Measurements from ENCODE around the gene A2M. TPM values are rescaled to one million over a fixed set of nuclear protein-coding genes. Genes with fewer than 3 reads are reported as not detected.

The A2M gene
- total and polyA plus RNA-seq, 10 of the 15 experiments (the other 5 are each of a cell fraction or from before 2014, with no cell fraction given), result 0.03 to 3.5 (median 0.20) TPM; not detected in 5

GRCh38 chr12:9108504-9109212, 7.1 kb downstream of the A2M start:
- in situ Hi-C loops (cut with MboI), result no loop called here
- TF ChIP-seq, protein P1, sequence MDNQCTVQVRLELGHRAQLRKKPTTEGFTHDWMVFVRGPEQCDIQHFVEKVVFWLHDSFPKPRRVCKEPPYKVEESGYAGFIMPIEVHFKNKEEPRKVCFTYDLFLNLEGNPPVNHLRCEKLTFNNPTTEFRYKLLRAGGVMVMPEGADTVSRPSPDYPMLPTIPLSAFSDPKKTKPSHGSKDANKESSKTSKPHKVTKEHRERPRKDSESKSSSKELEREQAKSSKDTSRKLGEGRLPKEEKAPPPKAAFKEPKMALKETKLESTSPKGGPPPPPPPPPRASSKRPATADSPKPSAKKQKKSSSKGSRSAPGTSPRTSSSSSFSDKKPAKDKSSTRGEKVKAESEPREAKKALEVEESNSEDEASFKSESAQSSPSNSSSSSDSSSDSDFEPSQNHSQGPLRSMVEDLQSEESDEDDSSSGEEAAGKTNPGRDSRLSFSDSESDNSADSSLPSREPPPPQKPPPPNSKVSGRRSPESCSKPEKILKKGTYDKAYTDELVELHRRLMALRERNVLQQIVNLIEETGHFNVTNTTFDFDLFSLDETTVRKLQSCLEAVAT (IDR thresholded peaks at IDR 0.05), result no peak
- TF ChIP-seq, protein P2, sequence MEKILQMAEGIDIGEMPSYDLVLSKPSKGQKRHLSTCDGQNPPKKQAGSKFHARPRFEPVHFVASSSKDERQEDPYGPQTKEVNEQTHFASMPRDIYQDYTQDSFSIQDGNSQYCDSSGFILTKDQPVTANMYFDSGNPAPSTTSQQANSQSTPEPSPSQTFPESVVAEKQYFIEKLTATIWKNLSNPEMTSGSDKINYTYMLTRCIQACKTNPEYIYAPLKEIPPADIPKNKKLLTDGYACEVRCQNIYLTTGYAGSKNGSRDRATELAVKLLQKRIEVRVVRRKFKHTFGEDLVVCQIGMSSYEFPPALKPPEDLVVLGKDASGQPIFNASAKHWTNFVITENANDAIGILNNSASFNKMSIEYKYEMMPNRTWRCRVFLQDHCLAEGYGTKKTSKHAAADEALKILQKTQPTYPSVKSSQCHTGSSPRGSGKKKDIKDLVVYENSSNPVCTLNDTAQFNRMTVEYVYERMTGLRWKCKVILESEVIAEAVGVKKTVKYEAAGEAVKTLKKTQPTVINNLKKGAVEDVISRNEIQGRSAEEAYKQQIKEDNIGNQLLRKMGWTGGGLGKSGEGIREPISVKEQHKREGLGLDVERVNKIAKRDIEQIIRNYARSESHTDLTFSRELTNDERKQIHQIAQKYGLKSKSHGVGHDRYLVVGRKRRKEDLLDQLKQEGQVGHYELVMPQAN (conservative IDR thresholded peaks at IDR 0.05), result no peak
- TF ChIP-seq ATF7 (IDR thresholded peaks at IDR 0.05; ENCODE audit: low read depth), result no peak
- RAD21 ChIA-PET (ENCODE audit: unreplicated experiment), result no interaction called here
- Histone ChIP-seq H2AFZ (ENCODE audit: control insufficient read depth, low read depth, low read length) (no peak overlapping the region), H3K9ac (ENCODE audit: control insufficient read depth, insufficient read depth, low read length) (no peak overlapping the region), H3K27me3 (replicated peaks in 1 of 2; ENCODE audit: control insufficient read depth in 2 of 2, insufficient read depth in 2 of 2, low read length in 1 of 2) (no peaks in the 10 kb centered on the region), H3K79me2 (ENCODE audit: control insufficient read depth, insufficient read depth, low read length) (no peaks in the 10 kb centered on the region), H3K4me3 (no peak overlapping the region), H3K4me2 (ENCODE audit: control insufficient read depth, insufficient read depth) (no peak overlapping the region), H3K4me1 (ENCODE audit: control insufficient read depth, insufficient read depth, low read length) (no peaks in the 10 kb centered on the region), H3K27ac (ENCODE audit: control insufficient read depth, insufficient read depth) (no peak overlapping the region), H4K20me1 (ENCODE audit: control insufficient read depth, insufficient read depth) (no peaks in the 10 kb centered on the region), H3K9me3 (replicated peaks; ENCODE audit: control insufficient read depth, insufficient read depth, low read length) (no peaks in the 10 kb centered on the region), H3K36me3 (ENCODE audit: control insufficient read depth in 2 of 2, insufficient read depth in 2 of 2, low read length in 1 of 2) (no peaks in the 10 kb centered on the region)
- FAIRE-seq (no peak), ATAC-seq (no peak), DNase-seq (ENCODE audit: low read depth, low spot score) (no peak)
- CTCF ChIA-PET, result no interaction called here
- POLR2A ChIA-PET, result no interaction called here
- WGBS (ENCODE audit: insufficient coverage, insufficient replicate concordance, low lambda C conversion rate, missing lambda C conversion rate), result 59% methylated on average over 5 of the region's 5 CpGs
- no TSS peak for BruUV-seq (replicated peaks)
- SMC1A ChIA-PET (ENCODE audit: uncharacterized antibody, unreplicated experiment), result no interaction called here
- intact Hi-C loops (cut with micrococcal nuclease; ENCODE audit: unreplicated experiment), result no loop called here

DNA sequence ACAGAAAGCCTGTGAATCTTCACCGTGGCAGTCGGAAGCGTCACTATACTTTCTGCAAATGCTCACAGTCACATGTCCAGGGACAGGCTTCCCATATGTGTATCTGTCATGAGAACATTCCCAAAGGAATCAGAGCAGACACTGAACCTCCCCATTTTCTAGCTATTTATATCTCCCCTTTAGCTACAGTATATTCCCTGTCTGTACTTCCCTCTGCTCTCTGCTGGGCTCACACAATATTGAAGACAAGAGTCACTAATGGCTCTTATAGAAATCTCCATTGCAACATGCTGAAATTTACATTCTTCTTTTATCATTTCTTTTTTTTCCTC, 8.2 kb downstream of the A2M start:
- Histone ChIP-seq H3K27ac (ENCODE audit: control insufficient read depth, insufficient read depth) (no peak overlapping the region), H2AFZ (ENCODE audit: control insufficient read depth, low read depth, low read length) (no peak overlapping the region), H3K9ac (ENCODE audit: control insufficient read depth, insufficient read depth, low read length) (no peak overlapping the region), H3K4me1 (ENCODE audit: control insufficient read depth, insufficient read depth, low read length) (no peaks in the 10 kb centered on the region), H4K20me1 (ENCODE audit: control insufficient read depth, insufficient read depth) (no peaks in the 10 kb centered on the region), H3K9me3 (replicated peaks; ENCODE audit: control insufficient read depth, insufficient read depth, low read length) (no peaks in the 10 kb centered on the region), H3K4me2 (ENCODE audit: control insufficient read depth, insufficient read depth) (no peak overlapping the region), H3K4me3 (no peak overlapping the region), H3K36me3 (ENCODE audit: control insufficient read depth in 2 of 2, insufficient read depth in 2 of 2, low read length in 1 of 2) (no peaks in the 10 kb centered on the region), H3K27me3 (replicated peaks in 1 of 2; ENCODE audit: control insufficient read depth in 2 of 2, insufficient read depth in 2 of 2, low read length in 1 of 2) (no peaks in the 10 kb centered on the region), H3K79me2 (ENCODE audit: control insufficient read depth, insufficient read depth, low read length) (no peaks in the 10 kb centered on the region)
- CTCF ChIA-PET, result no interaction called here
- in situ Hi-C loops (cut with MboI), result no loop called here
- no TSS peak for BruUV-seq (replicated peaks)
- POLR2A ChIA-PET, result no interaction called here
- 95% methylated on average over 3 of the region's 3 CpGs for WGBS (ENCODE audit: insufficient coverage, insufficient replicate concordance, low lambda C conversion rate, missing lambda C conversion rate)
- FAIRE-seq, result no peak
- SMC1A ChIA-PET (ENCODE audit: uncharacterized antibody, unreplicated experiment), result no interaction called here
- ATAC-seq, result no peak
- no peak for DNase-seq (ENCODE audit: low read depth, low spot score)
- no peak for TF ChIP-seq FOS (IDR thresholded peaks at IDR 0.05; ENCODE audit: borderline replicate concordance, extremely low read depth, insufficient read length)
- no peak for TF ChIP-seq NBN (IDR thresholded peaks at IDR 0.05)
- no peak for TF ChIP-seq POU2F2 (IDR thresholded peaks at IDR 0.05; ENCODE audit: borderline replicate concordance, low read depth, low read length)
- TF ChIP-seq HDAC6 (IDR thresholded peaks at IDR 0.05; ENCODE audit: unreplicated experiment), result no peak
- TF ChIP-seq POLR2AphosphoS5 (IDR thresholded peaks at IDR 0.05; ENCODE audit: low read length), result no peak
- TF ChIP-seq NR2C1 (IDR thresholded peaks at IDR 0.05), result no peak
- TF ChIP-seq SUZ12 (IDR thresholded peaks at IDR 0.05; ENCODE audit: unreplicated experiment), result no peak
- TF ChIP-seq HCFC1 (IDR thresholded peaks at IDR 0.05; ENCODE audit: low read length), result no peak
- intact Hi-C loops (cut with micrococcal nuclease; ENCODE audit: unreplicated experiment), result no loop called here
- RAD21 ChIA-PET (ENCODE audit: unreplicated experiment), result no interaction called here
